ENCODE measurements around the gene ARL16. TPM values are rescaled to one million over a fixed set of nuclear protein-coding genes. Genes with fewer than 3 reads are reported as not detected.

The ARL16 gene
- total and polyA plus RNA-seq, 3 experiments from 2014 or later, result 16.3 to 33.0 (median 19.7) TPM

DNA sequence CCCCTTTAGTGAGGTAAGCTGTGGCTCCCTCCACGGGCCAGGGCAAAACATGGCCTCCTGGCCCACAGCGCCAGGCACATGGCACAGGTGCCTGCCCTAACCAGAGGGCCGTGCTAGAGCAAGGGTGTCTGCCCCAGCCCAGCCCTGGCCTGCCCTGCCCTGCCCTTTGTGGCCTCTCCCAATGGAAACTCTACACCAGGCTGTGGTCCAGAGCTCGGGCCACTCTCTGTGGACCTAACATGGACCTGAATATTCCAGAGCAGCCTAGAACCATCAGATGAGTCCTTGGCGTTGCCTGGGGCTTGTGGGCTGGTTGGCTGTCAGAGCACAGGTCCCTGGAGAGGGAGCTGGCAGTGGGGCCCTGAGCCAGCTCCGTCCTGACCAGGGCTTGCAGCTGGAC, 11.6 kb upstream of the ARL16 start:
- POLR2A ChIA-PET, result interaction anchor here (1.3 kb wide), 1 partner anchor 12 kb away, joined by 4 read pairs; the partner anchor contains the start of gene ARL16
- Mint-ChIP-seq H3K27me3 (no peaks in the 10 kb centered on the region), H3K9me3 (no peaks in the 10 kb centered on the region), H3K4me1 (peaks cover 0 to 3% (median 3%) of the 10 kb centered on the region in 3 donors), H3K4me3 (no peak overlapping the region), H3K36me3 (peaks cover 0 to 82% (median 0%) of the 10 kb centered on the region in 3 donors), H3K27ac (no peak overlapping the region)
- Histone ChIP-seq H3K27me3 (ENCODE audit: insufficient read depth, low read length, poor library complexity, severe bottlenecking) (no peaks in the 10 kb centered on the region), H3K9me3 (ENCODE audit: low read length) (no peaks in the 10 kb centered on the region), H3K27ac (ENCODE audit: low read depth, low read length) (no peak overlapping the region), H3K4me1 (ENCODE audit: insufficient read depth, low read length) (no peaks in the 10 kb centered on the region), H3K36me3 (ENCODE audit: insufficient read depth, low read length) (peaks cover 31% of the 10 kb centered on the region), H3K4me3 (ENCODE audit: low read length) (no peak overlapping the region)
- DNase-seq, result no peak
- CTCF ChIA-PET, result no interaction called here

DNA sequence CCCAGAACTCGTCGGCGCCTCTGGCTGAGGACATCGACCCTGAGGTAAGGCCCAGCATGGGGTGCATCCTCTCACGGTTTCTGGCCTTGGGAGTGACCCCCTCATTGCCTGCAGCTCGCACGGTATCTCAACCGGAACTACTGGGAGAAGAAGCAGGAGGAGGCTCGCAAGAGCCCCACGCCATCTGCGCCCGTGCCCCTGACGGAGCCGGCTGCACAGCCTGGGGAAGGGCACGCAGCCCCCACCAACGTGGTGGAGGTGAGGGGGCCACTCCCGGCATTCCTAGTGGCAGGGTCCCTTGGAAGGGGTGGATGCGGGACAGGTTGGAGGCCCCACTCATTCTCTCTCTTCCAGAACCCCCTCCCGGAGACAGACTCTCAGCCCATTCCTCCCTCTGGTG, 11.2 kb upstream of the ARL16 start:
- H3K4me3 Mint-ChIP-seq, result no peak overlapping the region
- H3K4me1 Mint-ChIP-seq, result peaks cover 0 to 3% (median 3%) of the 10 kb centered on the region in 3 donors
- DNase-seq, result no peak
- Histone ChIP-seq H3K36me3 (ENCODE audit: insufficient read depth, low read length) (peaks cover 31% of the 10 kb centered on the region), H3K27ac (ENCODE audit: low read depth, low read length) (no peak overlapping the region), H3K27me3 (ENCODE audit: insufficient read depth, low read length, poor library complexity, severe bottlenecking) (no peaks in the 10 kb centered on the region), H3K9me3 (ENCODE audit: low read length) (no peaks in the 10 kb centered on the region), H3K4me3 (ENCODE audit: low read length) (no peak overlapping the region), H3K4me1 (ENCODE audit: insufficient read depth, low read length) (no peaks in the 10 kb centered on the region)
- POLR2A ChIA-PET, result no interaction called here
- CTCF ChIA-PET, result no interaction called here
- peaks cover 0 to 86% (median 0%) of the 10 kb centered on the region in 3 donors for H3K36me3 Mint-ChIP-seq
- no peak overlapping the region for H3K27ac Mint-ChIP-seq
- H3K9me3 Mint-ChIP-seq, result no peaks in the 10 kb centered on the region
- no peaks in the 10 kb centered on the region for H3K27me3 Mint-ChIP-seq

GRCh38 chr17:81693509-81694210, 10.1 kb upstream of the ARL16 start:
- Mint-ChIP-seq H3K27ac (no peak overlapping the region), H3K36me3 (peaks cover 0 to 92% (median 5%) of the 10 kb centered on the region in 3 donors), H3K27me3 (no peaks in the 10 kb centered on the region), H3K9me3 (no peaks in the 10 kb centered on the region), H3K4me3 (no peak overlapping the region), H3K4me1 (peaks cover 0 to 8% (median 4%) of the 10 kb centered on the region in 3 donors)
- Histone ChIP-seq H3K27ac (ENCODE audit: low read depth, low read length) (no peak overlapping the region), H3K4me3 (ENCODE audit: low read length) (no peak overlapping the region), H3K27me3 (ENCODE audit: insufficient read depth, low read length, poor library complexity, severe bottlenecking) (no peaks in the 10 kb centered on the region), H3K36me3 (ENCODE audit: insufficient read depth, low read length) (peaks cover 33% of the 10 kb centered on the region), H3K4me1 (ENCODE audit: insufficient read depth, low read length) (no peaks in the 10 kb centered on the region), H3K9me3 (ENCODE audit: low read length) (no peaks in the 10 kb centered on the region)
- ChIA-PET POLR2A (no interaction called here), CTCF (interaction anchor here (0.9 to 1.6 kb wide), 2 partner anchors 10 to 1084 kb away, joined by 3 to 4 read pairs; partner anchors contain the start of genes ARL16 and HGS)
- no peak for DNase-seq

DNA sequence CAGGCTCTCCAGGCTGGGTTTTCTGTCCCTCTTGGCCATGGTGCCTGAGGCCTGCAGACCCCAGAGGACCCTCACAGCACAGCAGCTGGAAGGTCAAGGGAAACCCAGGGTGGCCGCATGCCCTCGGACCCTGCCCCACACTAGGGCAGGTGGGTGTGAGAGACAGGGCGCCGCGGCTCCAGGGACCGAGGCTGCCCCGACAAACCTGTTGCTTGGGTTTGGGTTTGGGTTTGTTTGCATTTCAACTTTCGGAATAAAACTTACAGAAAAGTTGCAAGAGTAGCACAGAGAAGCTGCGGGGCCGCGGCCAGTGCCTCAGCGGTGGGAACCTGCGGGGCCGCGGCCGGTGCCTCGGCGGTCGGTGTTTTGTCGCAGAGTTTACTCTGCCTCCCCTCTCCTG, 8.0 kb upstream of the ARL16 start:
- no peaks in the 10 kb centered on the region for H3K4me1 ChIP-seq (ENCODE audit: insufficient read depth, low read length)
- H3K36me3 ChIP-seq (ENCODE audit: insufficient read depth, low read length), result peaks cover 37% of the 10 kb centered on the region
- ChIA-PET POLR2A (no interaction called here), CTCF (no interaction called here)
- peak overlapping the region in 1 of 8 donors; percentile 33 for H3K27ac Mint-ChIP-seq
- H3K27me3 ChIP-seq (ENCODE audit: insufficient read depth, low read length, poor library complexity, severe bottlenecking), result no peaks in the 10 kb centered on the region
- no peaks in the 10 kb centered on the region for H3K9me3 ChIP-seq (ENCODE audit: low read length)
- peaks cover 0 to 11% (median 3%) of the 10 kb centered on the region in 3 donors for H3K4me1 Mint-ChIP-seq
- no peaks in the 10 kb centered on the region for H3K9me3 Mint-ChIP-seq
- H3K4me3 Mint-ChIP-seq, result peak overlapping the region in 1 of 7 donors; percentile 30
- peaks cover 0 to 87% (median 6%) of the 10 kb centered on the region in 3 donors for H3K36me3 Mint-ChIP-seq
- H3K4me3 ChIP-seq (ENCODE audit: low read length), result no peak overlapping the region
- no peaks in the 10 kb centered on the region for H3K27me3 Mint-ChIP-seq
- DNase-seq, result no peak
- H3K27ac ChIP-seq (ENCODE audit: low read depth, low read length), result no peak overlapping the region

DNA sequence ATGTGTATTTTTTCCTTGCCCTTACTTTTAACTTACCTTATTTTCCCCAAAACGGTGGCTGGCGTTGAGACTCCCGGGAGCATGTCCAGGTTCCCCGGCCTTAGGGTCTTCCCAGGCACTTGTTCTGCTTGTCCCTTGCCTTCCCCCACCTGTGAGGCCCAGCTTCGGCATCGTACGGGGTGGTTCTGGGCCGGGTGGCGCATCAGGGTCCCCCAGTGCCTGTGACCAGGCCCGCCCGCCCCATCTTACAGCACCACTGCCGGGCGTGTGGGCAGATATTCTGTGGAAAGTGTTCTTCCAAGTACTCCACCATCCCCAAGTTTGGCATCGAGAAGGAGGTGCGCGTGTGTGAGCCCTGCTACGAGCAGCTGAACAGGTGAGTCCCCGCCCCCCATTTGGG, 7.6 kb upstream of the ARL16 start:
- Histone ChIP-seq H3K27ac (ENCODE audit: low read depth, low read length) (no peak overlapping the region), H3K4me1 (ENCODE audit: insufficient read depth, low read length) (no peaks in the 10 kb centered on the region), H3K4me3 (ENCODE audit: low read length) (no peak overlapping the region), H3K9me3 (ENCODE audit: low read length) (no peaks in the 10 kb centered on the region), H3K36me3 (ENCODE audit: insufficient read depth, low read length) (peaks cover 41% of the 10 kb centered on the region), H3K27me3 (ENCODE audit: insufficient read depth, low read length, poor library complexity, severe bottlenecking) (no peaks in the 10 kb centered on the region)
- ChIA-PET POLR2A (no interaction called here), CTCF (no interaction called here)
- peaks cover 0 to 86% (median 8%) of the 10 kb centered on the region in 3 donors for H3K36me3 Mint-ChIP-seq
- H3K9me3 Mint-ChIP-seq, result no peaks in the 10 kb centered on the region
- no peak overlapping the region for H3K4me3 Mint-ChIP-seq
- no peak overlapping the region for H3K27ac Mint-ChIP-seq
- peaks cover 0 to 13% (median 6%) of the 10 kb centered on the region in 3 donors for H3K4me1 Mint-ChIP-seq
- no peak for DNase-seq
- no peaks in the 10 kb centered on the region for H3K27me3 Mint-ChIP-seq

DNA sequence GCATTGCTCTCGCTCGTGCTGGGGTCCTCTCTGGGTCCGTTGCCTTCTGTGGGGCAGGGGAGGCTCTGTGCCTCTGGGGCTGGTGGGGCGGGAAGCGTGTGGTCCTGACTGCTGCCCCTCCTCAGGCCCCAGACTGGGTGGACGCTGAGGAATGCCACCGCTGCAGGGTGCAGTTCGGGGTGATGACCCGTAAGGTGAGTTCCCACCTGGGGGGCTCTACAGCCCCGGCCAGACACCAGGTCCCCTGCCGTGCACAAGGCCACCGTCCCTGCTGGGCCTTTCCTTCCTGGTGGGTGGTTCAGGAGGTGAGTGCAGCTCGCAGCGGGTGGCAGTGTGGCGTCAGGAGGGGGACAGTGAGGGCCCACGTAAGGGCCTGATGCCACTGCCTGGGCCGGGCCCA, 7.0 kb upstream of the ARL16 start:
- Mint-ChIP-seq H3K36me3 (peaks cover 0 to 87% (median 10%) of the 10 kb centered on the region in 3 donors), H3K27ac (no peak overlapping the region)

DNA sequence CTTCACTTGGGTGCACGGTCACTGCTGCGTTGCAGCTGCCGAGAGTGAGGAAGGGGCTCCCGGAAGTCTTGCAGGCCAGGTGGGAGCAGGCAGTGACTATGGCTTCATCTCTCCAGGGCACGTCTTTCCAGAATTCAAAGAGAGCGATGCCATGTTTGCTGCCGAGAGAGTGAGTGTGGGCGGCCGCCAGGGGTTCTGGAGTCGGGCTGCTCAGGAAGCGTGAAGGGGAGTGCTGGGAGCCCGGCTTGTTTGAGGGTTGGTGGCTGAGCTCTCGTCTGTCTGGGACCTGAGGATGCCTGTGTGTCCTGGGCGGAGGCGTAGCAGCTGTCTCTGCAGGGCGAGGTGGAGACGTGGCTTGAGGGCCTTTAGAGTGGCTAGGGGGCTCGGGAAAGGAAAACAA, 6.5 kb upstream of the ARL16 start:
- H3K27ac Mint-ChIP-seq, result peak overlapping the region in 1 of 8 donors; percentile 36
- ChIA-PET POLR2A (no interaction called here), CTCF (no interaction called here)
- Histone ChIP-seq H3K27me3 (ENCODE audit: insufficient read depth, low read length, poor library complexity, severe bottlenecking) (no peaks in the 10 kb centered on the region), H3K27ac (ENCODE audit: low read depth, low read length) (no peak overlapping the region), H3K36me3 (ENCODE audit: insufficient read depth, low read length) (peaks cover 36% of the 10 kb centered on the region), H3K4me3 (ENCODE audit: low read length) (no peak overlapping the region), H3K4me1 (ENCODE audit: insufficient read depth, low read length) (peaks cover 11% of the 10 kb centered on the region), H3K9me3 (ENCODE audit: low read length) (no peaks in the 10 kb centered on the region)
- peaks cover 8 to 25% (median 13%) of the 10 kb centered on the region in 3 donors for H3K4me1 Mint-ChIP-seq
- DNase-seq, result no peak
- H3K4me3 Mint-ChIP-seq, result no peak overlapping the region
- no peaks in the 10 kb centered on the region for H3K9me3 Mint-ChIP-seq
- H3K27me3 Mint-ChIP-seq, result no peaks in the 10 kb centered on the region
- H3K36me3 Mint-ChIP-seq, result peaks cover 0 to 84% (median 10%) of the 10 kb centered on the region in 3 donors

More for the DNA sequence above, 7.0 kb upstream of the ARL16 start:
- peaks cover 6% of the 10 kb centered on the region for H3K4me1 ChIP-seq (ENCODE audit: insufficient read depth, low read length)
- no peaks in the 10 kb centered on the region for H3K27me3 ChIP-seq (ENCODE audit: insufficient read depth, low read length, poor library complexity, severe bottlenecking)
- Mint-ChIP-seq H3K4me1 (peaks cover 3 to 20% (median 8%) of the 10 kb centered on the region in 3 donors), H3K9me3 (no peaks in the 10 kb centered on the region), H3K4me3 (no peak overlapping the region), H3K27me3 (no peaks in the 10 kb centered on the region)
- no peak overlapping the region for H3K27ac ChIP-seq (ENCODE audit: low read depth, low read length)
- no peak overlapping the region for H3K4me3 ChIP-seq (ENCODE audit: low read length)
- DNase-seq, result no peak
- CTCF ChIA-PET, result no interaction called here
- H3K9me3 ChIP-seq (ENCODE audit: low read length), result no peaks in the 10 kb centered on the region
- POLR2A ChIA-PET, result no interaction called here
- H3K36me3 ChIP-seq (ENCODE audit: insufficient read depth, low read length), result peaks cover 41% of the 10 kb centered on the region

GRCh38 chr17:81688616-81689015, 5.0 kb upstream of the ARL16 start:
- Mint-ChIP-seq H3K27me3 (peaks cover 0 to 2% of the 10 kb centered on the region in 2 donors), H3K9me3 (no peaks in the 10 kb centered on the region), H3K4me1 (peaks cover 19 to 35% (median 21%) of the 10 kb centered on the region in 3 donors), H3K4me3 (no peak overlapping the region), H3K36me3 (peaks cover 0 to 80% (median 10%) of the 10 kb centered on the region in 3 donors), H3K27ac (no peak overlapping the region)
- Histone ChIP-seq H3K27ac (ENCODE audit: low read depth, low read length) (no peak overlapping the region), H3K4me3 (ENCODE audit: low read length) (no peak overlapping the region), H3K36me3 (ENCODE audit: insufficient read depth, low read length) (peaks cover 33% of the 10 kb centered on the region), H3K4me1 (ENCODE audit: insufficient read depth, low read length) (peaks cover 19% of the 10 kb centered on the region), H3K9me3 (ENCODE audit: low read length) (no peaks in the 10 kb centered on the region), H3K27me3 (ENCODE audit: insufficient read depth, low read length, poor library complexity, severe bottlenecking) (no peaks in the 10 kb centered on the region)
- POLR2A ChIA-PET, result no interaction called here
- CTCF ChIA-PET, result no interaction called here
- no peak for DNase-seq

All from CD8-positive, alpha-beta memory T cell (primary cell).